Activated B cell treated with CpG ODN at 0.5 μM for 24 hours (primary cell): ENCODE results near the gene WASHC4. TPM values are rescaled to one million over a fixed set of nuclear protein-coding genes. Genes with fewer than 3 reads are reported as not detected.
"Not testable (repeated sequence)": the region's sequence is repeated elsewhere in the genome, so short reads cannot be mapped to it uniquely, and the experiment has no call there.

Experiments used
- ATAC-seq: fragments of 200-7000 bp; cut with Tn5 transposase; one replicate; pipeline ENCODE4 v1.10.0; 2021; ENCODE audit warnings: low read depth, mild to moderate bottlenecking, moderate library complexity
- CTCF ChIA-PET: fragments of 350-600 bp; sonication (Branson Sonifier 250); formaldehyde crosslinking; loops from one replicate; lab custom pipeline; 2021; ENCODE audit warnings: antibody characterized with exemption; lab: Charles Lee
- POLR2A ChIA-PET: fragments of 350-600 bp; sonication (Branson Sonifier 250); formaldehyde crosslinking; loops from one replicate; lab custom pipeline; 2021; ENCODE audit warnings: antibody characterized with exemption; lab: Charles Lee
- DNase-seq: peaks from one replicate; pipeline ENCODE4 v3.0.0; 2022
- H3K27ac Mint-ChIP-seq: one replicate; pipeline ENCODE4 v1.8.0; 2020; ENCODE audit warnings: mixed read lengths
- H3K27me3 Mint-ChIP-seq: one replicate; pipeline ENCODE4 v1.8.0; 2021; ENCODE audit warnings: mixed read lengths
- H3K36me3 Mint-ChIP-seq: one replicate; pipeline ENCODE4 v1.8.0; 2021; ENCODE audit warnings: low read depth, mixed read lengths
- H3K4me1 Mint-ChIP-seq: one replicate; pipeline ENCODE4 v1.8.0; 2021; ENCODE audit warnings: mixed read lengths
- H3K4me3 Mint-ChIP-seq: one replicate; pipeline ENCODE4 v1.8.0; 2020; ENCODE audit warnings: mild to moderate bottlenecking, mixed read lengths
- H3K9me3 Mint-ChIP-seq: one replicate; pipeline ENCODE4 v1.8.0; 2020; ENCODE audit warnings: mixed read lengths
- intact Hi-C: fragments of 100-400 bp; cut with micrococcal nuclease; formaldehyde crosslinking; loops from one replicate; pipeline ENCODE4 v1.15.1; 2024
- total RNA-seq: library from RNA; stranded (reverse); gene quantifications from 2 replicates; pipeline ENCODE4 v1.2.3, GENCODE V29; 2022
- TF ChIP-seq, protein P1 (sequence below): fragments of 200-600 bp; IDR thresholded peaks from one replicate; pipeline ENCODE4 v1.8.0; 2022; ENCODE audit warnings: antibody characterized with exemption, mild to moderate bottlenecking

The WASHC4 gene
- total RNA-seq, 1 donor from 2014 or later = 128 TPM

DNA sequence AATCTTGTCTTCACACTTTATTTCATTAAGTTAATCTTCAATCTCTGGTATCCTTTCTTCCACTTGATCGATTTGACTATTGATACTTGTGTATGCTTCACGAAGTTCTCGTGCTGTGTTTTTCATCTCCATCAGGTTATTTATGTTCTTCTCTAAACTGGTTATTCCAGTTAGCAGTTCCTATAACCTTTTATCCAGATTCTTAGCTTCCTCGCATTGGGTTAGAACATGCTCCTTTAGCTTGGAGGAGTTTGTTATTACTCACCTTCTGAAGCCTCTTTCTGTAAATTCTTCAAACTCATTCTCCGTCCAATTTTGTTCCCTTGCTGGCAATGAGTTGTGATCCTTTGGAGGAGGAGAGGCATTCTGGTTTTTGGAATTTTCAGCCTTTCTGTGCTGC, 76.4 kb downstream of the WASHC4 start:
- H3K27ac Mint-ChIP-seq, POLR2A ChIA-PET, H3K4me3 Mint-ChIP-seq, H3K9me3 Mint-ChIP-seq, intact Hi-C loops, DNase-seq, ATAC-seq, H3K27me3 Mint-ChIP-seq, CTCF ChIA-PET: not testable (repeated sequence)
- peaks cover 20% of the 10 kb centered on the region for H3K4me1 Mint-ChIP-seq
- peaks cover 86% of the 10 kb centered on the region for H3K36me3 Mint-ChIP-seq

GRCh38 chr12:105189293-105189692, 81.8 kb downstream of the WASHC4 start:
- intact Hi-C loops = no loop called here
- DNase-seq = no peak
- ATAC-seq = no peak
- no peaks in the 10 kb centered on the region for H3K27me3 Mint-ChIP-seq
- ChIA-PET POLR2A (no interaction called here), CTCF (no interaction called here)
- peaks cover 2% of the 10 kb centered on the region for H3K4me1 Mint-ChIP-seq
- H3K27ac Mint-ChIP-seq = peak overlapping the region; percentile 11
- H3K9me3 Mint-ChIP-seq = no peaks in the 10 kb centered on the region
- H3K4me3 Mint-ChIP-seq = no peak overlapping the region
- H3K36me3 Mint-ChIP-seq = peaks cover 84% of the 10 kb centered on the region
- TF ChIP-seq, protein P1, sequence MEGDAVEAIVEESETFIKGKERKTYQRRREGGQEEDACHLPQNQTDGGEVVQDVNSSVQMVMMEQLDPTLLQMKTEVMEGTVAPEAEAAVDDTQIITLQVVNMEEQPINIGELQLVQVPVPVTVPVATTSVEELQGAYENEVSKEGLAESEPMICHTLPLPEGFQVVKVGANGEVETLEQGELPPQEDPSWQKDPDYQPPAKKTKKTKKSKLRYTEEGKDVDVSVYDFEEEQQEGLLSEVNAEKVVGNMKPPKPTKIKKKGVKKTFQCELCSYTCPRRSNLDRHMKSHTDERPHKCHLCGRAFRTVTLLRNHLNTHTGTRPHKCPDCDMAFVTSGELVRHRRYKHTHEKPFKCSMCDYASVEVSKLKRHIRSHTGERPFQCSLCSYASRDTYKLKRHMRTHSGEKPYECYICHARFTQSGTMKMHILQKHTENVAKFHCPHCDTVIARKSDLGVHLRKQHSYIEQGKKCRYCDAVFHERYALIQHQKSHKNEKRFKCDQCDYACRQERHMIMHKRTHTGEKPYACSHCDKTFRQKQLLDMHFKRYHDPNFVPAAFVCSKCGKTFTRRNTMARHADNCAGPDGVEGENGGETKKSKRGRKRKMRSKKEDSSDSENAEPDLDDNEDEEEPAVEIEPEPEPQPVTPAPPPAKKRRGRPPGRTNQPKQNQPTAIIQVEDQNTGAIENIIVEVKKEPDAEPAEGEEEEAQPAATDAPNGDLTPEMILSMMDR = no peak

GRCh38 chr12:105190530-105190929, 83.0 kb downstream of the WASHC4 start:
- H3K27me3 Mint-ChIP-seq = no peaks in the 10 kb centered on the region
- H3K4me1 Mint-ChIP-seq = peaks cover 2% of the 10 kb centered on the region
- no peak overlapping the region for H3K4me3 Mint-ChIP-seq
- intact Hi-C loops = no loop called here
- DNase-seq (no peak), ATAC-seq (no peak)
- H3K27ac Mint-ChIP-seq = peak overlapping the region; percentile 64
- H3K9me3 Mint-ChIP-seq = no peaks in the 10 kb centered on the region
- TF ChIP-seq, protein P1 = no peak
- ChIA-PET CTCF (no interaction called here), POLR2A (interaction anchor here (0.6 kb wide), 1 partner anchor 920 kb away, joined by 5 read pairs; no protein-coding TSS in a partner anchor)
- peaks cover 81% of the 10 kb centered on the region for H3K36me3 Mint-ChIP-seq

- DNase-seq (no peak), ATAC-seq (no peak)
- CTCF ChIA-PET = no interaction called here
- Mint-ChIP-seq H3K27me3 (no peaks in the 10 kb centered on the region), H3K4me1 (peaks cover 2% of the 10 kb centered on the region), H3K36me3 (peaks cover 82% of the 10 kb centered on the region), H3K9me3 (no peaks in the 10 kb centered on the region), H3K27ac (no peak overlapping the region), H3K4me3 (no peak overlapping the region)
- intact Hi-C loops = no loop called here
- TF ChIP-seq, protein P1 = no peak
- POLR2A ChIA-PET = no interaction called here
These were observed 85.2 kb downstream of the WASHC4 start for GRCh38 chr12:105192624-105193225.

DNA sequence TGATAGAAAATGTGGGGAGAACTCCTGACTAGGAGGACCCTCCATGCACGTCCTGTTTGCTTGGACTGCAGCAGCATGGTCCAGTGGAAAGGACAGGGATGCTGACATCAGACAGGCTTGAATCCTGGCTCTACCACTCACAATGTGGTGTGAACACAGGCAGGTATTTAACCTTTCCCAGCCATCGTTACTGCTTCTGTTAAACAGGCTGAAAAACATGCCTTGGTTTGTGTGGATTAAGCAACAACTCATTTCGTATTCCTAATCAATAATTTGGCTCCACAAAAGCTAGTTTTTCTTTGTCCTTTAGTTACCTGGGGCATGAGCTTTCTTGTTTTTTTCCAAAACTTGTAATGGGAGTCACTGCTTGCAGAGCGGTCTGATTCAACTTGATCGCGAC, 87.4 kb downstream of the WASHC4 start:
- intact Hi-C loops = no loop called here
- TF ChIP-seq, protein P1 = no peak
- Mint-ChIP-seq H3K4me1 (peaks cover 2% of the 10 kb centered on the region), H3K9me3 (no peaks in the 10 kb centered on the region), H3K4me3 (no peak overlapping the region), H3K27me3 (no peaks in the 10 kb centered on the region), H3K27ac (no peak overlapping the region), H3K36me3 (peaks cover 71% of the 10 kb centered on the region)
- ChIA-PET CTCF (no interaction called here), POLR2A (no interaction called here)
- ATAC-seq (no peak), DNase-seq (no peak)

- ATAC-seq (no peak), DNase-seq (no peak)
- CTCF ChIA-PET = no interaction called here
- Mint-ChIP-seq H3K36me3 (peaks cover 60% of the 10 kb centered on the region), H3K9me3 (no peaks in the 10 kb centered on the region), H3K27ac (no peak overlapping the region), H3K4me1 (peaks cover 2% of the 10 kb centered on the region), H3K27me3 (no peaks in the 10 kb centered on the region), H3K4me3 (no peak overlapping the region)
- intact Hi-C loops = no loop called here
- POLR2A ChIA-PET = no interaction called here
- TF ChIP-seq, protein P1 = no peak
These were observed 88.6 kb downstream of the WASHC4 start for GRCh38 chr12:105196090-105196489.
